ENCODE results near the gene FNDC3B.

FNDC3B gene

DNA sequence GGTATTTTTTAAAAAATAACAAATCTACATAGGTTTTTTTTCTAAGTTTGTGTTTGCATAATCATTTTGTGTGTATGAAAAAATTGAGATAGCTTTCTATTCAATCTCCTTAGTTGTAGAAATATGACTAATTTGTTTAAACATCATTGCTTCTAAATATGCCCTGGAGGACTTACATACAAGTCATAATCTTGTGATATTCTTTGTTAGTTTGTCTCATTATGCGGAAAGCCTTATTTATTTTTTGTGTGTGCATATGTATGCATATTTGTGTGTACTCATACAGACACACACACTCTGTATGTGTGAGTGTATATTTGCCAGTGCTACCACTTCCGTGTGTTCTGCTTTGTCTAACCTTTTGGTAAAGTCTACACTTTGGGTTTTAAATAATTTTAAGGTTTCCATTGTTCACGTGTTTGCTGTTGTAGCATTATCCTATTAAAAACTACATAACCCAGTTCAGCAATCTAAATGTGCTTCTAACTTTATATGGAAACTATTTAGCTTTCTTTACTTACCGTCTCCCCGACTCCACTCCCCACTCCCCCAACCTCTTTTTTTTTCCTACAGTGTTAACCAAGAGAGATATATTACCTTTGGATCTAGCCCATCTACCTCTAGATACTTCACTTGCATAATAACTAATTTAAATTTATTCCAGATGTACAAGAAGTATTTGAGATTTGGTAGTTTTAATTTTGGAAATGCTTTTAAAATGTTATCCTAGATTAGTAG is 111.7 kb downstream of the FNDC3B start:
- no peaks in the 10 kb centered on the region for H3K79me2 ChIP-seq (ENCODE audit: low read length)
- no peak overlapping the region for H3K4me3 ChIP-seq (ENCODE audit: low read length)
- peaks cover 7% of the 10 kb centered on the region for H3K27me3 ChIP-seq (ENCODE audit: low read depth, low read length)
- H4K20me1 ChIP-seq (ENCODE audit: insufficient read depth, low read length), result peaks cover 46% of the 10 kb centered on the region
- H2AFZ ChIP-seq (ENCODE audit: low read depth, low read length), result no peak overlapping the region
- H3K4me2 ChIP-seq (ENCODE audit: low read length), result no peak overlapping the region
- H3K4me1 ChIP-seq (ENCODE audit: low read length), result peaks cover 32% of the 10 kb centered on the region
- H3K27ac ChIP-seq (ENCODE audit: low read length), result no peak overlapping the region
- no peak for TF ChIP-seq CTCF (IDR thresholded peaks at IDR 0.05; ENCODE audit: low read depth, low read length)
- TF ChIP-seq EZH2phosphoT487 (IDR thresholded peaks at IDR 0.05; ENCODE audit: low read depth), result no peak
- no peaks in the 10 kb centered on the region for H3K9me3 ChIP-seq (ENCODE audit: insufficient read depth, low read length)
- H3K9ac ChIP-seq (ENCODE audit: low read length), result no peak overlapping the region
- no peaks in the 10 kb centered on the region for H3K36me3 ChIP-seq (replicated peaks; ENCODE audit: low read depth, low read length)

- H3K9me3 ChIP-seq (ENCODE audit: insufficient read depth, low read length), result no peaks in the 10 kb centered on the region
- no peak for TF ChIP-seq EZH2phosphoT487 (IDR thresholded peaks at IDR 0.05; ENCODE audit: low read depth)
- TF ChIP-seq CTCF (IDR thresholded peaks at IDR 0.05; ENCODE audit: low read depth, low read length), result no peak
- no peaks in the 10 kb centered on the region for H3K27me3 ChIP-seq (ENCODE audit: low read depth, low read length)
- no peaks in the 10 kb centered on the region for H3K79me2 ChIP-seq (ENCODE audit: low read length)
- H2AFZ ChIP-seq (ENCODE audit: low read depth, low read length), result no peak overlapping the region
- no peak overlapping the region for H3K27ac ChIP-seq (ENCODE audit: low read length)
- H3K9ac ChIP-seq (ENCODE audit: low read length), result no peak overlapping the region
- H3K4me3 ChIP-seq (ENCODE audit: low read length), result no peak overlapping the region
- peaks cover 38% of the 10 kb centered on the region for H4K20me1 ChIP-seq (ENCODE audit: insufficient read depth, low read length)
- H3K36me3 ChIP-seq (replicated peaks; ENCODE audit: low read depth, low read length), result no peaks in the 10 kb centered on the region
- peak overlapping the region; percentile 8; the same call in 1 of the 2 replicates for H3K4me2 ChIP-seq (ENCODE audit: low read length)
- peaks cover 32% of the 10 kb centered on the region for H3K4me1 ChIP-seq (ENCODE audit: low read length)
Observed at GRCh38 chr3:172151651-172152649, 112.6 kb downstream of the FNDC3B start.

- no peak overlapping the region for H3K27ac ChIP-seq (ENCODE audit: low read length)
- H3K4me2 ChIP-seq (ENCODE audit: low read length), result peak overlapping the region; percentile 8; the same call in 1 of the 2 replicates
- no peak overlapping the region for H3K4me3 ChIP-seq (ENCODE audit: low read length)
- no peak overlapping the region for H2AFZ ChIP-seq (ENCODE audit: low read depth, low read length)
- H3K4me1 ChIP-seq (ENCODE audit: low read length), result peaks cover 28% of the 10 kb centered on the region
- no peaks in the 10 kb centered on the region for H3K27me3 ChIP-seq (ENCODE audit: low read depth, low read length)
- no peaks in the 10 kb centered on the region for H3K79me2 ChIP-seq (ENCODE audit: low read length)
- no peaks in the 10 kb centered on the region for H3K9me3 ChIP-seq (ENCODE audit: insufficient read depth, low read length)
- peaks cover 29% of the 10 kb centered on the region for H4K20me1 ChIP-seq (ENCODE audit: insufficient read depth, low read length)
- H3K36me3 ChIP-seq (replicated peaks; ENCODE audit: low read depth, low read length), result no peaks in the 10 kb centered on the region
- TF ChIP-seq CTCF (IDR thresholded peaks at IDR 0.05; ENCODE audit: low read depth, low read length) (no peak), EZH2phosphoT487 (IDR thresholded peaks at IDR 0.05; ENCODE audit: low read depth) (no peak)
- no peak overlapping the region for H3K9ac ChIP-seq (ENCODE audit: low read length)
Observed at GRCh38 chr3:172152874-172153273, 113.5 kb downstream of the FNDC3B start.

GRCh38 chr3:172153335-172153861 is 114.0 kb downstream of the FNDC3B start:
- H3K9me3 ChIP-seq (ENCODE audit: insufficient read depth, low read length), result no peaks in the 10 kb centered on the region
- H4K20me1 ChIP-seq (ENCODE audit: insufficient read depth, low read length), result peaks cover 29% of the 10 kb centered on the region
- no peak overlapping the region for H2AFZ ChIP-seq (ENCODE audit: low read depth, low read length)
- H3K79me2 ChIP-seq (ENCODE audit: low read length), result no peaks in the 10 kb centered on the region
- H3K9ac ChIP-seq (ENCODE audit: low read length), result no peak overlapping the region
- H3K27me3 ChIP-seq (ENCODE audit: low read depth, low read length), result no peaks in the 10 kb centered on the region
- no peak overlapping the region for H3K27ac ChIP-seq (ENCODE audit: low read length)
- no peaks in the 10 kb centered on the region for H3K36me3 ChIP-seq (replicated peaks; ENCODE audit: low read depth, low read length)
- no peak overlapping the region for H3K4me2 ChIP-seq (ENCODE audit: low read length)
- H3K4me1 ChIP-seq (ENCODE audit: low read length), result peaks cover 22% of the 10 kb centered on the region
- TF ChIP-seq EZH2phosphoT487 (IDR thresholded peaks at IDR 0.05; ENCODE audit: low read depth), result no peak
- no peak for TF ChIP-seq CTCF (IDR thresholded peaks at IDR 0.05; ENCODE audit: low read depth, low read length)
- no peak overlapping the region for H3K4me3 ChIP-seq (ENCODE audit: low read length)

Data from OCI-LY3 (cell line).